ENCODE results near the gene SELPLG.
"Not testable (repeated sequence)": the region's sequence is repeated elsewhere in the genome, so short reads cannot be mapped to it uniquely, and the experiment has no call there.

Gene SELPLG

DNA sequence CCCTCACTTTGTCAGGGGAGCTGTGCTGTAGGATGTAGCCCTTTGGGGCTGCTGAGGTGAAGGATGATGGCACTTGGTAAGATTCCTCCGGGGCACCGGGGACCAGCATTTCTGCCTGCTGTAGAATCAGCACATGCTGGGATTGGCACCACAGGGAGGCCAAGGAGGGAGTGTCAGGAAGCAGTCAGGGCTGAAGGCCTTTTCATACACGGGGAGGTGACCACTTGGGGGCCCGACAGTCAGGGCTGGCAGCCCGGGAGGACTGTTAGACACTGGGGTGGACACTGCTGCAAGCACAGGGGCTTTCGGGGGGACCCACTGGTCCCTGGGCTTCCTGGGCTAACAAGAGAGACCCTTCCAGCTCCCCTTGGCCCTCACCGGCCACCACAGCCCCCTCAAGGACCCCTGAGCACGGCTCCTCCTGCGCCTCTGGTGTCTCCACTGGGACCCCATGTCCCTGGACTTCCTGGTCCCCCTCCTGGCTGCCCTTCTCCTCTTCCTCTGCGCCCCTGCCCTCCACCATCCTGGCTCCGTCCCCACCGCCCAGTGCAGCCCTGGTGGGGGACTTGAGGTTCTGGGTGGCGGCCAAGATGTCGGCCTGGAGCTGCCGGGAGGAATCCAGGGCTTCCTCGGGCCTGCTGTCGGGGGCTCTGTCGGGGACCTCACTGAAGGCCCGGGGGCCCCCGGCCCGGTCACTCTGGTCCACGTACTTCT is 42.3 kb downstream of the SELPLG start:
- no peaks in the 10 kb centered on the region for H3K36me3 ChIP-seq (ENCODE audit: control insufficient read depth in 2 of 2, insufficient read depth in 2 of 2, low read length in 2 of 2)
- no peak overlapping the region for H3K9ac ChIP-seq (ENCODE audit: low read depth in 1 of 2, low read length in 2 of 2)
- peaks cover 0 to 3% of the 10 kb centered on the region in 2 donors for H3K4me1 ChIP-seq (ENCODE audit: control insufficient read depth in 2 of 2, insufficient read depth in 2 of 2, low read length in 2 of 2)
- no peak overlapping the region for H3K4me3 ChIP-seq (ENCODE audit: low read length in 2 of 2)
- no peaks in the 10 kb centered on the region for H3K27me3 ChIP-seq (ENCODE audit: control insufficient read depth in 2 of 2, insufficient read depth in 2 of 2, low read length in 2 of 2)
- H3K9me3 ChIP-seq (ENCODE audit: control insufficient read depth in 2 of 2, low read length in 2 of 2), result no peaks in the 10 kb centered on the region
- H3K27ac ChIP-seq (ENCODE audit: low read depth in 2 of 2, low read length in 2 of 2), result no peak overlapping the region

GRCh38 chr12:108590463-108590862 is 43.2 kb downstream of the SELPLG start:
- H3K27ac ChIP-seq (ENCODE audit: low read depth in 2 of 2, low read length in 2 of 2); H3K36me3 ChIP-seq (ENCODE audit: control insufficient read depth in 2 of 2, insufficient read depth in 2 of 2, low read length in 2 of 2); H3K27me3 ChIP-seq (ENCODE audit: control insufficient read depth in 2 of 2, insufficient read depth in 2 of 2, low read length in 2 of 2); H3K9me3 ChIP-seq (ENCODE audit: control insufficient read depth in 2 of 2, low read length in 2 of 2); H3K9ac ChIP-seq (ENCODE audit: low read depth in 1 of 2, low read length in 2 of 2); H3K4me3 ChIP-seq (ENCODE audit: low read length in 2 of 2); H3K4me1 ChIP-seq (ENCODE audit: control insufficient read depth in 2 of 2, insufficient read depth in 2 of 2, low read length in 2 of 2): not testable (repeated sequence)

DNA sequence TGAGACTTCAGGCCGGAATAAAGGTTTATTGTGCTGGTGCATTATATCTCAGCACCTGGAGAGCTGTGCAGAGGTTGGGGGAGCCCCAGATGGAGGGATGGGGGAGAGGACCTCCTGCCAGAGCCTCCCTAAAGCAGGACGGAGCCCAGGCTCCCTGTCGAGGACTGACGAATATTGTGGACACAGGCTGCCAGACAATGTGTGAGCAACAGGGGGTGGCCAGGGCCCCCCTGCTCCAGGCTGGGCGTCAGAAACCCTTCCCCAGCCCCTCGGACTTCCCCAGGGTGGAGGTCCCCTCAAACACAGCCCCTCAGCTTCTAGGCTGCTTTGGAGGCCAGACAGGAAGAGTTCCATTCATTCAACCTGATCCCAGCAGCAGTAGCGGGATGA is 43.9 kb downstream of the SELPLG start:
- H3K27ac ChIP-seq (ENCODE audit: low read depth in 2 of 2, low read length in 2 of 2), result no peak overlapping the region
- H3K9ac ChIP-seq (ENCODE audit: low read depth in 1 of 2, low read length in 2 of 2), result no peak overlapping the region
- H3K27me3 ChIP-seq (ENCODE audit: control insufficient read depth in 2 of 2, insufficient read depth in 2 of 2, low read length in 2 of 2), result no peaks in the 10 kb centered on the region

GRCh38 chr12:108589028-108589839 is 44.5 kb downstream of the SELPLG start:
- Histone ChIP-seq H3K9ac (ENCODE audit: low read depth in 1 of 2, low read length in 2 of 2) (no peak overlapping the region), H3K4me3 (ENCODE audit: low read length in 2 of 2) (no peak overlapping the region), H3K36me3 (ENCODE audit: control insufficient read depth in 2 of 2, insufficient read depth in 2 of 2, low read length in 2 of 2) (no peaks in the 10 kb centered on the region), H3K27ac (ENCODE audit: low read depth in 2 of 2, low read length in 2 of 2) (no peak overlapping the region), H3K4me1 (ENCODE audit: control insufficient read depth in 2 of 2, insufficient read depth in 2 of 2, low read length in 2 of 2) (no peaks in the 10 kb centered on the region), H3K27me3 (ENCODE audit: control insufficient read depth in 2 of 2, insufficient read depth in 2 of 2, low read length in 2 of 2) (no peaks in the 10 kb centered on the region), H3K9me3 (ENCODE audit: control insufficient read depth in 2 of 2, low read length in 2 of 2) (no peaks in the 10 kb centered on the region)

More for the DNA sequence above, 43.9 kb downstream of the SELPLG start:
- Histone ChIP-seq H3K4me3 (ENCODE audit: low read length in 2 of 2) (no peak overlapping the region), H3K36me3 (ENCODE audit: control insufficient read depth in 2 of 2, insufficient read depth in 2 of 2, low read length in 2 of 2) (no peaks in the 10 kb centered on the region), H3K4me1 (ENCODE audit: control insufficient read depth in 2 of 2, insufficient read depth in 2 of 2, low read length in 2 of 2) (no peaks in the 10 kb centered on the region), H3K9me3 (ENCODE audit: control insufficient read depth in 2 of 2, low read length in 2 of 2) (no peaks in the 10 kb centered on the region)

GRCh38 chr12:108587826-108588225 is 45.9 kb downstream of the SELPLG start:
- Histone ChIP-seq H3K4me3 (ENCODE audit: low read length in 2 of 2) (no peak overlapping the region), H3K27ac (ENCODE audit: low read depth in 2 of 2, low read length in 2 of 2) (no peak overlapping the region), H3K9me3 (ENCODE audit: control insufficient read depth in 2 of 2, low read length in 2 of 2) (no peaks in the 10 kb centered on the region), H3K4me1 (ENCODE audit: control insufficient read depth in 2 of 2, insufficient read depth in 2 of 2, low read length in 2 of 2) (no peaks in the 10 kb centered on the region), H3K9ac (ENCODE audit: low read depth in 1 of 2, low read length in 2 of 2) (no peak overlapping the region), H3K36me3 (ENCODE audit: control insufficient read depth in 2 of 2, insufficient read depth in 2 of 2, low read length in 2 of 2) (no peaks in the 10 kb centered on the region), H3K27me3 (ENCODE audit: control insufficient read depth in 2 of 2, insufficient read depth in 2 of 2, low read length in 2 of 2) (no peaks in the 10 kb centered on the region)

- Histone ChIP-seq H3K27ac (ENCODE audit: low read depth in 2 of 2, low read length in 2 of 2) (no peak overlapping the region), H3K9me3 (ENCODE audit: control insufficient read depth in 2 of 2, low read length in 2 of 2) (no peaks in the 10 kb centered on the region), H3K4me3 (ENCODE audit: low read length in 2 of 2) (no peak overlapping the region), H3K27me3 (ENCODE audit: control insufficient read depth in 2 of 2, insufficient read depth in 2 of 2, low read length in 2 of 2) (no peaks in the 10 kb centered on the region), H3K9ac (ENCODE audit: low read depth in 1 of 2, low read length in 2 of 2) (no peak overlapping the region), H3K4me1 (ENCODE audit: control insufficient read depth in 2 of 2, insufficient read depth in 2 of 2, low read length in 2 of 2) (no peaks in the 10 kb centered on the region), H3K36me3 (ENCODE audit: control insufficient read depth in 2 of 2, insufficient read depth in 2 of 2, low read length in 2 of 2) (no peaks in the 10 kb centered on the region)
These were observed 47.4 kb downstream of the SELPLG start for GRCh38 chr12:108586306-108586705.

- H3K9ac ChIP-seq (ENCODE audit: low read depth in 1 of 2, low read length in 2 of 2), result no peak overlapping the region
- no peaks in the 10 kb centered on the region for H3K36me3 ChIP-seq (ENCODE audit: control insufficient read depth in 2 of 2, insufficient read depth in 2 of 2, low read length in 2 of 2)
- H3K4me1 ChIP-seq (ENCODE audit: control insufficient read depth in 2 of 2, insufficient read depth in 2 of 2, low read length in 2 of 2), result no peaks in the 10 kb centered on the region
- H3K9me3 ChIP-seq (ENCODE audit: control insufficient read depth in 2 of 2, low read length in 2 of 2), result no peaks in the 10 kb centered on the region
- H3K27ac ChIP-seq (ENCODE audit: low read depth in 2 of 2, low read length in 2 of 2), result no peak overlapping the region
- no peak overlapping the region for H3K4me3 ChIP-seq (ENCODE audit: low read length in 2 of 2)
- no peaks in the 10 kb centered on the region for H3K27me3 ChIP-seq (ENCODE audit: control insufficient read depth in 2 of 2, insufficient read depth in 2 of 2, low read length in 2 of 2)
These were observed 47.8 kb downstream of the SELPLG start for GRCh38 chr12:108585864-108586263.

- no peaks in the 10 kb centered on the region for H3K27me3 ChIP-seq (ENCODE audit: control insufficient read depth in 2 of 2, insufficient read depth in 2 of 2, low read length in 2 of 2)
- no peaks in the 10 kb centered on the region for H3K4me1 ChIP-seq (ENCODE audit: control insufficient read depth in 2 of 2, insufficient read depth in 2 of 2, low read length in 2 of 2)
- no peak overlapping the region for H3K4me3 ChIP-seq (ENCODE audit: low read length in 2 of 2)
- no peak overlapping the region for H3K9ac ChIP-seq (ENCODE audit: low read depth in 1 of 2, low read length in 2 of 2)
- H3K27ac ChIP-seq (ENCODE audit: low read depth in 2 of 2, low read length in 2 of 2), result no peak overlapping the region
- no peaks in the 10 kb centered on the region for H3K36me3 ChIP-seq (ENCODE audit: control insufficient read depth in 2 of 2, insufficient read depth in 2 of 2, low read length in 2 of 2)
- H3K9me3 ChIP-seq (ENCODE audit: control insufficient read depth in 2 of 2, low read length in 2 of 2), result no peaks in the 10 kb centered on the region
These were observed 49.1 kb downstream of the SELPLG start for GRCh38 chr12:108584456-108585065.

DNA sequence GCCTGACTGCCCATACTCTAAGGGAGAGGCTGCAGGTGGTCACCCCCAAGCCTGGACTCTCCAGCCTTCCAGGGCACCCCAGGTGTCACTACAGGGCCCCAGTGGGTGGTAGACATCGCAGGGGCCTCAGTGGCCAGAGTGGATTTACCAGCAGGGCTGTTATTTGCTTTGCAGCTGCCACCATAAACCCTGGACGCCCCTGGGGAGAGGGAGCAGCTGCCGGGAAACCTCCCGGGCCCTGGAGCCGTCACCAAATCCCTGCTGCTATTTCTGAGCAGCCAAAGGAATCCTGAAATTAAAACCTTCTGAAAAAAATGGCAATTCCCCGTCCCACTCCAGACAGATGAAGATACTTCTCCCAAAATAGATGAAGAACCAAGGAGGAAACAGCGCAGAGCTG is 49.7 kb downstream of the SELPLG start:
- no peak overlapping the region for H3K27ac ChIP-seq (ENCODE audit: low read depth in 2 of 2, low read length in 2 of 2)

More for the DNA sequence above, 49.7 kb downstream of the SELPLG start:
- Histone ChIP-seq H3K4me3 (ENCODE audit: low read length in 2 of 2) (no peak overlapping the region), H3K4me1 (ENCODE audit: control insufficient read depth in 2 of 2, insufficient read depth in 2 of 2, low read length in 2 of 2) (no peaks in the 10 kb centered on the region), H3K9me3 (ENCODE audit: control insufficient read depth in 2 of 2, low read length in 2 of 2) (no peaks in the 10 kb centered on the region), H3K9ac (ENCODE audit: low read depth in 1 of 2, low read length in 2 of 2) (no peak overlapping the region), H3K27me3 (ENCODE audit: control insufficient read depth in 2 of 2, insufficient read depth in 2 of 2, low read length in 2 of 2) (no peaks in the 10 kb centered on the region), H3K36me3 (ENCODE audit: control insufficient read depth in 2 of 2, insufficient read depth in 2 of 2, low read length in 2 of 2) (no peaks in the 10 kb centered on the region)
